Erythroblast (primary cell): ENCODE measurements around the gene KIF6.

Experiments used
- GATA1 ChIP-seq: IDR thresholded peaks from 2 replicates; pipeline ENCODE4 v1.6.1; 2011; ENCODE audit warnings: low read depth, mild to moderate bottlenecking, control low read depth, low read length, moderate library complexity
- POLR2A ChIP-seq: IDR thresholded peaks from 2 replicates; pipeline ENCODE4 v1.6.1; 2011; ENCODE audit warnings: mild to moderate bottlenecking, low read length

DNA sequence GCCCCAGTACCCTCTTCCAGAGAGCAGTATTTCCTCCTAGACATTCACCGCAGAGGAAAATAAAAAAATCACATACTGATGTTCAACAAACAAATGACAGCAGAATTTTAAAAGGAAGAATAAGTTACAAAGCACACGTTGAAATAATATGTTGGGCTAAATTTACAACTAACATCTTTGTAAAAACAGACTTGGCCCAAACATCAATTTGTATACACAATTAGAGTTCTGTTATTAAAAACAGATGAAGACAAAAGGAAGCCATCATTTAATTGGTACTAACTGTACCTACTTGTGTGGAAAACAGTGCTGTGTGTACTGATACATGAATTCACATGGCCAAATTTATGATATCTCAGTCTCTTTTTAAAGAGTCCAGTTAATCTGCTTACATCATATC is 46.3 kb downstream of the KIF6 start:
- no peak for TF ChIP-seq POLR2A
- TF ChIP-seq GATA1, result no peak
